DMS53 treated with DMSO at 0.1 percent for 48 hours (cell line): ENCODE results near the gene CRABP2.

ENCODE experiments used
- DNase-seq: peaks from one replicate; lab custom pipeline; 2025; ENCODE audit not compliant: unreplicated experiment; lab: John Stamatoyannopoulos, UW

Gene CRABP2

DNA sequence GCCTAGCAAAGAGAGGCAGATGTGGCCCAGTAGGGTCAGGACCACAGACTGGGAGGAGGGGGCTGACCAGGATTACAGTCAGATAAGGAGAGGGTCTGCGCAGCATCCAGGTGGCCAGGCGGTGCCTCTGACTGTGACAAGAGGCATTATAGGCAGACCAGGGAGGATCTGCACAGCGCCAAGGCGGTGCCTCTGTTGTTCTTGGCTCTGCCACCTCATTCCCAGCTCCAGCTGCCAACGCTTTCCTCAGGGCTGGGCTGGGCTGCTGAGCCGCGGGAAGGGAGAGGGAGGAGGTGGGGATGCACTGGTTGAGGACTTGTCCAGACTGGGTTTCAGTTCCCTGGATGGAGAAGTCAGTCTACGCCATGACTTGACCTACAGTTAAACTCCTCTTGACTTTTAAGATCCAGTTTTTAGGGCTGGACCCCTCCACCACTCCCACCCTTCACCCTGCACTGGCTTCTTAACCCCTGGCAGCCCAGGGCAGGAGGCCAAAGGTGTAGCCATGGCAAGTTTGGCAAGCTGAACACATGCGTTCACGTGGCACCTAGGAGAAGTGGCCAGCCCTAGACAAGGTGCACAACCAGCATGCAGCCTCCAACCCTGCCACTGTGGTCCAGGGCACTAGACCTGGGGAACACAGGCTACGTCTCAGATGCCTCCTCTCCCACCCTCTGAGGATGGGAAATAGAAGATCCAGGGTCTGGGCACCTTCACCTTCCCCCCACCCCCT lies 4.5 kb upstream of the CRABP2 start:
- DNase-seq, result no peak

DNA sequence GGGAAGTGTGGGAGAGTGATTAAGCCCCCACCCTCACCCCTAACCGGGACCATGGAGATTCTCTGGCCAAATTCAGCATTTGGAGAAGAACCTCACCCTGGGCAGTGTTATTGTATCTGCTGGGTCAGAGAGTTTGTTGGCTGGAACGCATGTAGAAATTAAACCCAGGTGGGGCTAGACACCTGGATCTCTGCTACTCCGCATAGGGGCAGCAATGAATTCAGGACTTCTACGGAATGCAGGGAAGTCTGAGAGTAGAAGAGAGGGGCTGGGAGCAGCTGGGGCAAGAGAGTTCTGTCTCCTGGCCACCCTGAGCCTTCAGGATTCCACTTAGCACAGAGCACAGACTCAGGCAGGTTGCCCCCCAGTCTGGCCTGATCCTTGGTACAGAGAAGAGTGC lies 3.6 kb upstream of the CRABP2 start:
- DNase-seq, result no peak

DNA sequence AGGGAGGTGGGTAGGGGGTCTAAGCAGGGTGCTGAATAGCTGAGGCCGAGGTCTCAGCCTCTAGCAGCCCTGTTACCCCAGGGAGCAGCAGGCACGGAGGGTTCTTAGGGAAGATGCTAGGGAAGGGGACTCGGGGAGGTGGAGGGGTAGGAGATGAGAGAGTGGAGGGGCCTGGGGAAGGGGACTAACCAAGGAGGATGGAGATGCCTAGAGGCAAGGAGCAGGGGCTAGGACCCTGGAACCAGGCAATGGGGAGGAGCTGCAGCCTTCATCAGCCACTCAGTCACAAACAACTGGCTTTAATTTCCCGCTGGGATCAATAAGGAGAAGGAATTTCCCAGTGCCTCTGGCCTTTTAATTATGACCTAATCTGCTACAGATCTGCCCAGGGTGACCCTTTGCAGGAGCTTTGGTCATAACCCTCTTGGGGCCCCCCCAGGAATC lies 2.9 kb upstream of the CRABP2 start:
- DNase-seq, result no peak

DNA sequence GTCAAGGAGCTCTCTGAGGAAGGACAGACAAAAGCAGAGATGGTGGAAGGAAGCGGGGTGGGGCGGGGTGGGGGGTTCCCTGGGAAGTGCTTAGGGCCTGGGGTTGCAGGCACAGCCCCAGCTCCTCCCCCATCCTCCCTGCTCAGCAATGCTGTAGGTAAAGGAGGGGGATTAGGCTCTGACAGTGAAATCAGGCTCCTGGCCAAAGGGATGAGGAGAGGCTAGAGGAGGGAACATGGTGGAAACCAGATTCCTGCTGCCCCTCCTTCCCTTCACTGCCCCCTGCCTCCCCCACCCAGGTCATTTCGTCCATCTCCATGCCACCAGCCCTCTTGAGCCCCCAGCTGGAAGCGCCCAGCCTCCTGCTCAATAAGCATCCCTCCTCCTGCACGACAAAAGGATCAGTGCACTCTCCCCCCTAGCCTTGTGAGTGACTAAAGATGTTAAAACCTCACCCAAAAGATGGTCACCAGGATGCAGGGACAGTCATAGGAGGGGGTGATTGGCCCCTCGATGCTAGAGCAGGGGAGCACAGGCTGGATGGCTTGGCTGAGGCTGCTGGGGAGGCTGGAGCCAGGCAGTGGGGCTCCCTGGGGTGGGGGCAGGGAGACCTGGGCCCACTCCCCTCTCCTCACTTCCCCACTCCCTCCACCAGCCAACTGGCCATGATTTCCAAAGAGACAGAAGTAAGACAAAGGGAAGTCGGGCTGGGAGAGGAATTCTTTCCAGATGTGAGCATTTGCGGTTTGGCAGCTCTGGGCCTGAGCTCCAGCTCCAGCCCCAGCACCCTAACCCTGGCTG lies 2.2 kb upstream of the CRABP2 start:
- no peak for DNase-seq

DNA sequence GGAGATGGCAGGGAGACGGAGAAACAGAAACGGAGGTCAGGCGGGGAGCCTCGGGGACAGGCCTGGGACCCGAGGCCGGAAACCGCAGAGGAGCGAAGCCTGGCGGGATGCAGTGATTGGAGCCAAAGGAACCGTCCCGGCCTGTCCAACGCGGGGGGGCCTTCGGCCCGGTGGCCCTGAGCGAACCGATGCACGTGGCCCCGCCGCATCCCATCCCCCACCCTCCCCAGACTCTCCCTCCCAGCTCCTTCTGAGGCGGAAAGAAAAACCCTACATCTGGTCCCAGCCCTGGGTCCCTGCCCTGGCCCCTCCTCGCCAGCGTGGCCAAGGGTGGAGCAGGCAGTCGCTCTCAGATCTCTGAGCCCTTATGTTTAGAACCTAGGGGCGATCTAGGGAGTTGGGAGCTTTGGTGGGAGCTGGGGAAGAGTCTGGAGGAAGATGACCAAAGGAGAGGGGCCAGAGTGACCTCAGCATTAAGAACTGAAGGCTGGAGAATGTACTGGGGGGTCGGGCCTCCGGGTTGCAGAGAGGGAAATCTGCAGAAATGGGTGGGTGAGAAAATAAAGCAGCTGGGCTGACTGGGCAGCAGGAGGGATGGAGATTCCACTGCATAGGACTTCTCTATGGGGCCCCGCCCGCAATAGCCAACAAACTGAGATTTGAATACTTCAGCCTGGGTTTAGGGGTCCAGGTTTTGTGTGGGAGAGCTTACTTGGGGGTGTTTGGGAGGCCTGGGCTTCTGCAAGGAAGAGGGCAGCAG lies 1.5 kb upstream of the CRABP2 start:
- no peak for DNase-seq

DNA sequence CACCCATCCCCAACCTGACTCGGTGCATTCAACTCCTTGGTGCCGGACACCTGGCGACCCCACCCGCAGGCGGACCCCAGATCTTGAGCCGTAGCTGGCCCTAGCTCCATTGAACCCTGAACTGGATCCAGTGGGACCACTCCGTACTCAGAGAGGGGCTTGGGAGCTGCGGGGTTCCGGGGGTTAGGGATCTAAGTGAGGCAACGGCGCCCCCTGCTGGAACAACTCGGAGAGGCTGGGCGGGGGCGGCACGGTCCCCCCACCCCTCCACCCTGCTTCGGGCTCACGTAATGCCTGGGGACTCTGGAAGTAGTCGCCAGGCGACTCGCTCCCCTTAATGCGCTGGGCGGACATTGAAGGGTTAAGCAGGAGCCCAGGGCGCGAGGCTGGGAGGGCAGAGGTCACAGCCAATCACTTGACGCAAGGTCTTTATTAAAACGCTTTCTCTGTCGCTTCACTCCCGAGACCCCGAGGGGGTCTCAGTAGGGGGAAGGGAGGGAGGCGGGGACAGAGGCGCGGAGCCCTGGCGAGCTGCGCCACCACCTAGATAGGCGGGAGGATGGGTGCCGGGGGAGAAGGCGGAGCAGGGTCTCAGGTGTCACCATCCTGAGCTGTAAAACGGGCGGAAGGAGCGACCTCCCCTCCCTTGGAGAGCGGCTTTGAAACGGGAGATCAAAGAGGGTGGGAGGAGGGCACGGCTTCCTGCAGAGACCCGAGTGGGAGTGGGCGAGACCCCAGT lies 704 bp upstream of the CRABP2 start:
- peak; percentile 39 for DNase-seq

DNA sequence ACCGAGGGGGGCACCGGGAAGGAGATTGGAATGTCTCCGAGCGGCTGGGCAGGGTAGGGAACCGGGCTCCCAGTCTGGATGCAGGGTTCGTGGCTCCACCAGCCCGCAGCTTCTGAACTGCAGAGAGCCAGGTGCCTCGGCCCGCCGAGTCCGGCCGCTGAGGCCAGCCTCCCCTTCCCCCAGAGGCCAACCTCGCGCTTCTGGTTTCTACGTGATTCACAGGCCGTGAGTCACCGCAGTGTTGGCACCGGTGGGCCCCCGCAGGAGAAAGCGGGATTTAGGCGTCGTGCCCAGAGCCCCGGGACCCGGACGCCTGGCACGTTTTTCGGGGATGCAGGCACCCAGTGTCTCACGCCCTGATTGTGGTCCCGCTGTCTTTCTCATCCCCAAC lies 458 bp downstream of the CRABP2 start:
- DNase-seq, result peak; percentile 44

DNA sequence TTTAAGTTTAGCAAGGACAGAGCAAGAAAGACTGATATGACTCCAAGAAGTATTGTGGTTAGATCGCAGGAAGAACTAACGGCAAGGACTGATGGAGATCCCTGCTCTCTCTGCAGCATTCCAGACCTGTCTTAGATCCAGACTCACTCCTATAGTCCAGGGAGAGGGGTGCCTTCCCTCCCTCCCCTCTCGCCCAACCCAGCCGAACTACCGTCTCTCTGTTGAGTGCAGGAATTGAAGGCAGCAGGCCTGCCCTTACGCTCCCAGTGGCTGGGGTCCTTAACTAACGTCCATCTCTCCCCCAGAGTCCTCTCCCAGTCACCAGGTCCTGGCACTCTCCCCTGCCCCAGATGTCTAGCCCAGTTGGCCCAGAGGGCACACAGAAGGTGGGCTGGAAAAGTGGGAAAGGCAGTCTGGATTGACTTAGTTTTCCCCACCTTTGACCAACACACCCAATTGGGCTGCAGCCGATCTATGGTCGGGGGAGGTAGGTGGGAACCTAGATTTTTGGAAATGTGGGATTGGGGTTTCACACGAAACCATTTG lies 1.1 kb downstream of the CRABP2 start:
- no peak for DNase-seq

DNA sequence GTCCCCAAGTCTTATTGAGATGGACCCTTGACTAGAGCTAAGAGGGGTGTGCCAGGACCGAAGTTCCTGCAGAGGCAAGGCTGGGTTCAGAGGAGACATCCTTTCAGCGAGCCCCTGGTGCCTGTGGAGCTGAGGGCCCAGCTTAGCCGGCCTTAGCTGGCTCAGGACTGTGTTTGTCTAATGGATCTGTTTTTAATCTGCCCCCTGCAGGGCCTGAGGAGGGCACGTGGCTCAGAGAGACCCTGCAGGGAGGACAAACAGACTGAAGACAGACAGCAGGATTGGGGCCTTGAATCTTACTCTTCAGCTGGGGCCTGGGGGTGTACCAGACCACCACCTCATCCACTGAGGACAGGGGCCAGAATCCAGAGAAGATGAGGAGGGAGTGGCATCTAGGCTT lies 1.6 kb downstream of the CRABP2 start:
- DNase-seq, result no peak

DNA sequence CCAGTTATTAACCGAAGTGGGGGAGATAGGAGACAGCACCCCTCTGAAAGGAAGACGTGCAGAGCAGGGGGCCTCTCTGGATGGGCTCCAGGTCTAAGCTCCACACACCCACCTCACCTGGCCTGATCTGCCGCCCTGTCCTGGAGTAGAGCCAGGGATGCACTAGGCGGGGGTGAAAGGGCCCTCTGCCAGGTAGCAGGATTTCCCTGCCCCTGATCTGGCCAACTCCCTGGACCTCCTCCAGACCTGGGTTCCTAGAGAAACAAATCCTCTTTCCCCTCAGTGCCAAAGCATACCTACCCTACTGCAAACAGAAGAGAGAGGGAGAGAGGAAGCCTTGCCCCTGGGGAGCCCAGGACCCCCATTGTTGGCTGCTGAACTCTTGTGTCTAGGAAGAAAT lies 2.0 kb downstream of the CRABP2 start:
- DNase-seq, result no peak

DNA sequence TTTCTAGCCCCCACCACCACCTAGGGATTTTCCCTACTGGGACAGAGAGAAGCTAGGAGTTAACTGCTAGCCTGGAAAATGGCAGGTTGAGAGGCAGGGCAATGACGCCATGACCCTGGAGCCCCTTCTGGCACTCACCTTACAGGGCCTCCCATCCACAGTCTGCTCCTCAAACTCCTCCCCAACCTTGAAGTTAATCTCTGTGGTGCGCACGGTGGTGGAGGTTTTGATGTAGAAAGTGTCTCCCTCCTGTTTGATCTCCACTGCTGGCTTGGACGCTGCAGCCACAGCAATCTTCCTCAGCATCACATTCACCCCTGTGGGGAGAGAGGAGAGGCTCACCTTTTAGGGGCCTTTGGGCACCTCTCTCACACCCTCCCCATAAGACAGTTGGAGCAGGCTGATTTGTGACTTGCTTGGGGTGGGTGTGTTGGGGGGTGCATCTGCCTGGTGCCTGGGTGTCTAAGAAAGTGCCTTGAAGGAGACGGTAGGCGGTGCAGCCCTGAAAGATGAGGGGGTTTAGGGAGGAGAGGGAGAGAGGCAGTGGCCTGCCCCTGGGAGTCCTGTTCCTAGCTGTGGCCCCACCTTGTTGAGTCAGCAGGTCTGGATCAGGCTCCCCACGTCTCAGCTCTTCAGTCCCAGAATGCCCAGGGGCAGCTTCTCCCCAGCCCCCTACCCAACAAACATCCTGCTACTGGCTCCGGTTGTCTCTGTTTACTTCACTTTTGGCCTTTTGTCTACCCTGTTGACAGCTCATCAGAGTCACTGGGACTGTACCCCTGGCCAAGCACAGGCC lies 4.4 kb downstream of the CRABP2 start:
- DNase-seq, result no peak

DNA sequence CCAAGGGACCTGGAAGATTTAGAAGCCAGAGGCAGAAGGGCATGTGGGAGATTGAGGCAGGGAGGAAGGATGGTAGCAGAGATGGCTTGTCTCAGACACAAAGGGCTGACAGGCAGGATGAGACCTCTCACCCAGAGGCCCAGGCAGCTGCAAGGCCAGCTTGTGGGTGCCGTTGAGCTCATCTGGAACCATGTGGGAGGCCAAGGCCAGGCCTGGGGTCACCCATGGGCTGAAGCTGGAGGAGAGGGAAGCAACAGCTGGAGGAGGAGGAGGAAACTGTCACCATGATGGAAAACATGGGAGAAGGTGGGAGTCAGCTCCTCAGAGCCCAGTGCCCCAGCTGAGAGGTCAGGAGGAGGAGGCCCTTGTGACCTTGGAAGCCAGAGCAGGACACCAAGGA lies 6.4 kb downstream of the CRABP2 start:
- no peak for DNase-seq

DNA sequence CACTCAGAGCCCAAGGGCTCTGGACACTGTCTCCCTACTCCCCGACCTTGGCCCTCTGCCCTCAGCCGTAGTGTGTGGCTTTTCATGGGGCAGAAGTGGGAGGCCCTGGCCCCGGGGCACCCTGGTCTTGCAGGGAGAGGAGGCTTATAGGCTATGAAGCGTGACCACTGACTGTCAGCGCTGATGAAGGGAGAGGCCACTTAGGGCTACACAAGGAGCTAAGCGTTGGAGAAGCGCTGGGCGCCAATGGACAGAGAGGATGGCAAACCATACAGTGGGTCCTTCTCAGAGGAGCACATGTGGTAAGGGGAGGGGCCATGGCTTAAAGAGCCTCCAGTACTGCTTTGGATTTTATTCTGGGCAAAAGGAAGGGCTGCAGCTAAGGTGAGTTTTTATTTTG lies 7.9 kb downstream of the CRABP2 start:
- DNase-seq, result peak; percentile 56

DNA sequence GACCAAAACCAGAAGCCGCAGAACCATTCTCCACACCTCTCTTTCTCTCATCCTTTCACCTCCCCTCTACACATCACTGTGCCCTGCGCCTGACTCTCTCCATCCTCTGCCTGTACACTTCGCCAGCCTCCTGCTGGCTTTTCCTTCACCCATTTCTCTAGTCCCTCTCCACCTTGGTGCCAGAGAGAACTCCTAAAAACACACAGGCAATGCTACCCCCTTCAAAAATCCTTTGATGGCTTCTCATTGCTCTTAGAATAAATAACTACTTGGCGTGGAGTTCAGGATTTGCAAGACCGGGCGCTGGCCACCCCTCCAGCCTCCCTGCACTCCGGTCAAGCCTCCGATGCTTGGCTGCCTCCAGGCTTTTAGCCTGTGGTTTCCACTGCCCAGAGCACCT lies 8.6 kb downstream of the CRABP2 start:
- DNase-seq, result no peak

DNA sequence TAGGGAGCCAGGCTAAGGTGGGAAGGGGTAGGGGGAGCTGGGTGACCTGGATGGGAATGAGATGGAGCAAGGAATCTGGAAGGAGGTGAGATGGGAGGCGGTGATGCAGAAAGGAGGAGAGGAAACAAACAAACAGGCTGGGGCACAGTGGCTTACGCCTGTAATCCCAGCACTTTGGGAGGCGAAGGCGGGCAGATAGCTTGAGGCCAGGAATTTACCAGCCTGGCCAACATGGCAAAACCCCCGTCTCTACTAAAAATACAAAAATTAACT lies 10.8 kb downstream of the CRABP2 start:
- no peak for DNase-seq

DNA sequence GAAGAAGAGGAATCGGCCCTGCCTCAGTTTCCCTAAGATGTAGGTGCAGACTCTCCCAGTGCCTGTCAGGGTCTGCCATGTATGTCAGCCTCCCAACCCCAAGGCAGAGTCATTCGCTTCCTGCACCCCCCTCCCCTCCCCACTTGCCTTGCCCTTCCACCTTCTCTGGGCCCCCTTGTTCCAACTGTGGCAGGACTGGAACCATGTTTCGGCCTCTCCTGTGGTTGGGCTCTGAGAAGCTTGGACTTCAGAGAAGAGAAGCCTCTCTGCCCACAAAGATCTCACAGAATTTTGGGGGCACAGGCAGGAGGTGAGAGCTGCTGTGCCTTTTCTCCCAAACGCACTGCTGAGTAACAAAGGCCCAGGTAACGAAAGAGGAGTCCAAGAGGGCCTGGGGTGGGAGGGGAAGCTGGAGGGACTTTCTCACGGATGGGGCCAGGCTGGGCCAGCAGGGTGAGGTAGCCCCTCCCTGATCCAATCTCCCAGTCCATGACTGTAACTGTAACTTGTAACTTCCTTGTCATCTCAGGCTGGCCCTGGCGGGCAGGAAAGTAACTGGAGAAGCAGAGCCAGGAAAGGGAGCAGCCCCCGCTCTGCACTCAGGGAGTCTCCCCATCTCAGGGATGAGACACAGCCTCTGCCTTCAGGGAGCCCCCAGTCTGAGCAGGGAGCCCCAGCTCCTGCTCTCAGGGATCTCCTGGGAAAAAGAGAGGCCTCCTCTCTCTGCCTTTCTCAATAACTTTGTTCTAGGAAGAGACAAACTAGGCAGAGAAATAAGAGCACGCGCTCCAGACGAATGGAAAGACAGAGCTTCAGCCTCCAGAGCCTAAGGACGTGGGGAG lies 11.3 kb downstream of the CRABP2 start:
- no peak for DNase-seq

DNA sequence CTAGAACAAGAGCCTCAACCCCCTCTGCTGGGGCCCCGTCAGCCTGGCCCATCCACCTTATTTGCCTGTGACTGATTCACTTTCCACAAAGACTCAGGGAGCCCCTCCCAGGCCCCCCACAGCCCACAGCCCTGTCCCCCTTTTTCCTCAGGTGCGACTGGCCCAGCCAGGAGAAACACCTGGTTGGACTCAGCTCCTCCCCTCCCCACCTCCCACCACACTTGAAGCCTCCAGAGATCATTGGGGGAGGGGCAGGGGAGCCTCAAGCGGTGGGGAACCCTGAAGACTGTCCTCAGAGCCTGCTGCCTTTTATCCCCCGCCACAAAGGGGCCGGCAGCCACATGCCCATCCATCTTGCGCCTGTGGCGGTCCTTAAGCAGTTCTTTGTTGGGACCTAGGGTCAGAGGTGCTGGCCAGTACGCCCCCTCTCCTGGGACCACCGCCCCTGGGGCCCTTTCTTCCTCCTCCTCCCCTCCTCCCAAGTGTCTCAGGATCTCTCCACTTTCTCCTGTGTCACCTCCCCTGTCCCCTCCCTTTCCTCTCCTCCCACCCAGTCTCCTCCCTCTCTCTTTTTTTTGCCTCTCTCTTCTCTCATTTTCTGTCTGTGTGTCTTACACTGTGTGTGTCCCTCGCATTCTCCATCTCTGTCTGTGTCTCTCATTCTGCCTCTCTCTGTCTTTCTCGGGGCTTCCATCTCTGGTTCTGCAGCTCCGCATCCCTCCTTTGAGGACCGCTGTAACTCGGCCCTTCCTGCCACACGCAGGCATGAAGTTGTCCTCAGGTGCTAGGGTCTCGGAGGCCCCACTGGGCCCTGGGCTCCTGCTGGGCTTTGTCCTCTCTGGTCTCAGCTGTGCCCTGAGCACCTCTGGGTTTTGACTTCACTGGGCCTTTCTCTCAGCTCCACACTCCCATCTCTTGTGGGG lies 12.2 kb downstream of the CRABP2 start:
- DNase-seq, result peak; percentile 47

DNA sequence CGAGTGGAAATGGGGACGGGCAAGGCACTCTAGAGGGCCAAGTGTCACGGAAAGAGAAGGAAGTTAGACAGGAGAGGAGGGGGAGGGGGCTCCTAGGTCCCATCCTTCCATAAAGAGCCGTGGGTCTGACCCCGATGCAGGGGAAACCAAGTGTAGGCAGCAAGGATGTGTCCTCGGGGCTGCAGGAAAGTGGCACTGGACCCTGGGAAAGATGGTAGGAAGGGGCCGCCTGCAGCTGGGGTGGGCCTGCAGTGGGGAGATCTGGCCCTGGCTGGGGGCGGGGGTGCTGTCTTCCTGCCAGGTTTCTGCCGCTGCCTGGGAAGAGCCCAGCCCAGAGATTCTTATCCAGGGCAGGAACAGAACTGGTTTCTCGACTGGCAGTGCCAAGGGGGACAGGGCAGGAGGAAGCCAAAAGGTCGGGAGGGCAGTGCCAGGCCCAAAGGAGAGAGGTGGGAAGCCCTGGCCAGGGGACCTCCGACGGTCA lies 12.9 kb downstream of the CRABP2 start:
- no peak for DNase-seq
